GM21737 (cell line): Measurements from ENCODE around the gene NFX1.

Experiments used
- ATAC-seq: cut with Tn5 transposase; IDR thresholded peaks from one replicate; pipeline ENCODE4 v1.9.1; 2021; ENCODE audit warnings: mild to moderate bottlenecking, moderate library complexity; ENCODE audit not compliant: unreplicated experiment

NFX1 gene

GRCh38 chr9:33415501-33416038 lies 125.3 kb downstream of the NFX1 start:
- no peak for ATAC-seq

GRCh38 chr9:33416996-33417395 lies 126.7 kb downstream of the NFX1 start:
- no peak for ATAC-seq

- no peak for ATAC-seq
These were observed 127.8 kb downstream of the NFX1 start for GRCh38 chr9:33418090-33418489.

GRCh38 chr9:33419708-33420303 lies 129.5 kb downstream of the NFX1 start:
- ATAC-seq = no peak
